Sigmoid colon (tissue), 4 donors: ENCODE measurements around the gene DIAPH2.

Source experiments
- CTCF ChIP-seq, 4 experiments: fragments of 450-650 bp in 3 of 4; fragments of 200-600 bp in 1 of 4; IDR thresholded peaks; one replicate each; pipeline ENCODE4 v1.5.1; 2016 to 2019; ENCODE audit warnings: antibody characterized with exemption in 4 of 4, mild to moderate bottlenecking in 3 of 4, moderate library complexity in 2 of 4
- EP300 ChIP-seq, 4 donors: sonication (generic); formaldehyde crosslinking; IDR thresholded peaks; one replicate each; pipeline ENCODE4 v1.6.1; 2017; ENCODE audit warnings: antibody characterized with exemption in 4 of 4
- POLR2A ChIP-seq, 2 donors: fragments of 450-650 bp; IDR thresholded peaks; one replicate each; pipeline ENCODE4 v1.6.1; 2016; ENCODE audit warnings: antibody characterized with exemption in 2 of 2, mild to moderate bottlenecking in 2 of 2, moderate library complexity in 2 of 2
- POLR2AphosphoS5 ChIP-seq, 4 donors: sonication (generic); formaldehyde crosslinking; IDR thresholded peaks; one replicate each; pipeline ENCODE4 v1.6.1; 2017; ENCODE audit warnings: antibody characterized with exemption in 4 of 4

- TF ChIP-seq CTCF (IDR thresholded peaks at IDR 0.05), result no peak
- no peak for TF ChIP-seq POLR2A (IDR thresholded peaks at IDR 0.05)
- TF ChIP-seq POLR2AphosphoS5 (IDR thresholded peaks at IDR 0.05), result no peak
- no peak for TF ChIP-seq EP300 (IDR thresholded peaks at IDR 0.05)
Measured at GRCh38 chrX:96753230-96753629, 68.6 kb downstream of the DIAPH2 start.
